Testis (tissue), 2 donors: ENCODE measurements around the gene GSN.

Experiments
- CTCF ChIP-seq, 3 experiments: fragments of 450-650 bp in 2 of 3; fragments of 200-600 bp in 1 of 3; sonication (generic) in 1 of 3; IDR thresholded peaks; one replicate each; pipeline ENCODE4 v1.5.1; 2016 to 2019; ENCODE audit warnings: antibody characterized with exemption in 3 of 3, mild to moderate bottlenecking in 2 of 3, moderate library complexity in 1 of 3
- POLR2A ChIP-seq: fragments of 450-650 bp; IDR thresholded peaks from one replicate; pipeline ENCODE4 v1.6.1; 2017; ENCODE audit warnings: antibody characterized with exemption, mild to moderate bottlenecking, moderate library complexity

- no peak for TF ChIP-seq CTCF (IDR thresholded peaks at IDR 0.05)
- TF ChIP-seq POLR2A: no peak
Observed at GRCh38 chr9:121309833-121310425, 42.0 kb downstream of the GSN start.
